ENCODE results near the gene MX2. TPM values are rescaled to one million over a fixed set of nuclear protein-coding genes. Genes with fewer than 3 reads are reported as not detected.

Gene MX2
- total RNA-seq, 2 donors from 2014 or later = 22.4 to 22.9 TPM

- Histone ChIP-seq H3K36me3 (no peaks in the 10 kb centered on the region), H3K27me3 (replicated peaks; ENCODE audit: insufficient read depth) (no peaks in the 10 kb centered on the region), H3K4me1 (ENCODE audit: control insufficient read depth in 1 of 2, low read depth in 2 of 2) (no peaks in the 10 kb centered on the region), H3K4me3 (no peak overlapping the region), H3K9me3 (no peaks in the 10 kb centered on the region), H3K27ac (no peak overlapping the region)
- ATAC-seq (ENCODE audit: insufficient number of reproducible peaks, low FRiP score, low read depth) (no peak), DNase-seq (ENCODE audit: low spot score) (no peak)
- no peak for TF ChIP-seq CTCF (IDR thresholded peaks at IDR 0.05)
Measured at GRCh38 chr21:41387824-41388223, 26.0 kb downstream of the MX2 start.

DNA sequence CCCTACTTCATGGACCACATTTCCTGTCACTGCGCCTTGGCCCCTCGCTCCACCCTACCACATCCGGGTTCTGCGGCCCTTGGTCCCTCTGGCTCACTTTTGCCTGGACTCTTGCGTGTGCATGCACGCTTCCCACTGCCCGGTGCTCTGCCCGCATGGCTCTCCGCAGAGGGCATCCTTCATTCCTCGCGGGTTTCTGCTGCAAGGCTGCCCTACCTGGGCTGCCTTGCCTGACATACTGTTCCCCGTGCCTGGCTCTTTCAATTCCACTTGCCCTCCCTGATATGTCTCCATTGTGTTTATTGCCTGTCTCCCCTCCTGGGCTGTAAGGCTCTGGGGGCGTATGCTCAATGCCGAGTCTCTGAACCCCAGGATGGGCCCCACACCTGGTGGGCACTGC is 26.4 kb downstream of the MX2 start:
- no peaks in the 10 kb centered on the region for H3K36me3 ChIP-seq
- H3K4me3 ChIP-seq = no peak overlapping the region
- no peaks in the 10 kb centered on the region for H3K27me3 ChIP-seq (replicated peaks; ENCODE audit: insufficient read depth)
- no peak overlapping the region for H3K27ac ChIP-seq
- no peaks in the 10 kb centered on the region for H3K9me3 ChIP-seq
- no peaks in the 10 kb centered on the region for H3K4me1 ChIP-seq (ENCODE audit: control insufficient read depth in 1 of 2, low read depth in 2 of 2)
- ATAC-seq (ENCODE audit: insufficient number of reproducible peaks, low FRiP score, low read depth) = no peak
- TF ChIP-seq CTCF (IDR thresholded peaks at IDR 0.05) = no peak
- no peak for DNase-seq (ENCODE audit: low spot score)

DNA sequence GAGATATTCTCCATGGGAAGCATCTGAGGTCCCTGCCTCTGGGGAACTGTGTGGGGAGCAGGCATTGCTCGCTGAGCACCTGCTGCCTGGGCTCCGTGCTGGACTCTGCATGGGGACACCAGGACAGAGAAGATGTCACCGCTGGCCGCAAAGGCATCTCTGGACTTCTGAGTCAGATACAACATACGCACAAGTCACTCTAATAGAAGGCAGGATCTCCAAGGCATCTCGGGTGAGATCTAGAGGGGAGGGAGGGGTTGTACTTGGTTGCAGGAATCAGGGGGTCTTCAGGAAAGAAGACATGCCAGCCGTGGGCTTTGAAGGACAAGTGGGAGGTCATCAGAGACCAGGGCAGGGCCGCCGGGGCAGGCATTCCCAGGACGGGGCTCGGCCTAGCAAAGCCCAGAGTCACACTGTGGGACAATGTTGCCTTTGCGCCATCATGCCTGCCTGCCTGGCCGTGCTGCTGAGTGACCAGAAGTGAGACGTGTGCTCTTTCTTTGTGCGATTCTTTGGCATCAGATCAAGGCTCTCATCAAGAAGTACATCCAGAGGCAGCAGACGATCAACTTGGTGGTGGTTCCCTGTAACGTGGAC is 28.3 kb downstream of the MX2 start:
- no peak for TF ChIP-seq CTCF (IDR thresholded peaks at IDR 0.05)
- no peaks in the 10 kb centered on the region for H3K9me3 ChIP-seq
- ATAC-seq (ENCODE audit: insufficient number of reproducible peaks, low FRiP score, low read depth) (no peak), DNase-seq (ENCODE audit: low spot score) (no peak)
- no peaks in the 10 kb centered on the region for H3K36me3 ChIP-seq
- H3K27me3 ChIP-seq (replicated peaks; ENCODE audit: insufficient read depth) = no peaks in the 10 kb centered on the region
- no peak overlapping the region for H3K27ac ChIP-seq
- H3K4me1 ChIP-seq (ENCODE audit: control insufficient read depth in 1 of 2, low read depth in 2 of 2) = no peaks in the 10 kb centered on the region
- H3K4me3 ChIP-seq = no peak overlapping the region

- ATAC-seq (ENCODE audit: insufficient number of reproducible peaks, low FRiP score, low read depth) (no peak), DNase-seq (ENCODE audit: low spot score) (no peak)
- no peak for TF ChIP-seq CTCF (IDR thresholded peaks at IDR 0.05)
- Histone ChIP-seq H3K9me3 (no peaks in the 10 kb centered on the region), H3K36me3 (peaks cover 3% of the 10 kb centered on the region), H3K4me1 (ENCODE audit: control insufficient read depth in 1 of 2, low read depth in 2 of 2) (no peaks in the 10 kb centered on the region), H3K27me3 (replicated peaks; ENCODE audit: insufficient read depth) (no peaks in the 10 kb centered on the region), H3K4me3 (no peak overlapping the region), H3K27ac (no peak overlapping the region)
Measured at GRCh38 chr21:41393876-41394465, 32.1 kb downstream of the MX2 start.

GRCh38 chr21:41396558-41397075 is 34.8 kb downstream of the MX2 start:
- Histone ChIP-seq H3K27ac (no peak overlapping the region), H3K36me3 (peaks cover 6% of the 10 kb centered on the region), H3K4me1 (ENCODE audit: control insufficient read depth in 1 of 2, low read depth in 2 of 2) (no peaks in the 10 kb centered on the region), H3K9me3 (no peaks in the 10 kb centered on the region), H3K4me3 (no peak overlapping the region), H3K27me3 (replicated peaks; ENCODE audit: insufficient read depth) (no peaks in the 10 kb centered on the region)
- no peak for TF ChIP-seq CTCF (IDR thresholded peaks at IDR 0.05)
- no peak for ATAC-seq (ENCODE audit: insufficient number of reproducible peaks, low FRiP score, low read depth)
- DNase-seq (ENCODE audit: low spot score) = no peak
